ENCODE data around the gene EIF5.

Gene EIF5

DNA sequence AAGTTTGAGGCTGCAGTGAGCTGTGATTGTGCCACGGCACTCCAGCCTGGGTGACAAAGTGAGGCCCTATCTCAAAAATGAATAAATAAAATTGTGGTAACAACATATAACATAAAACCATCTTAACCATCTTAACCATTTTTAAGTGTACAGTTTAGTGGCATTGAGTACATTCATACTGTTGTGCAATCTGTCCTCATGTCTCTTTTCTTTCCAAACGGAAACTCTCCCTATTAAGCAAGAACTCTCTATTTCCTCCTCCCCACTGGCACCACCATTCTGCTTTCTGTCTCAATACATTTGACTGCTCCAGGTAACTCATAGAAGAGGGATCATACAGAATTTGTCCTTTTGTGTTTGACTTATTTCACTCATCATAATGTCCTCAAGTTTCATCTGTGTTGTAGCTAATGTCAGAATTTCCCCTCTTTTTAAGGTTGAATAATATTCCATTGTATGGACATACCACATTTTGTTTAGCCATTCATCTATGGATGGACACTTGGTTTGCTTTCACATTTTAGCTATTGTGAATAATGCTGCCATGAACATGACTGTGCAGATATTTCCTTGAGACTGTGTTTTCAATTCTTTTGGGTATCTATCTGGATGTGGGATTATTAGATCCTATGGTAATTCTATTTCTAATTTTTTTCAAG lies 46.8 kb downstream of the EIF5 start:
- Mint-ChIP-seq H3K9me3 (no peaks in the 10 kb centered on the region), H3K27me3 (peaks cover 2% of the 10 kb centered on the region), H3K4me3 (no peak overlapping the region), H3K27ac (no peak overlapping the region), H3K36me3 (ENCODE audit: low read depth) (peaks cover 4% of the 10 kb centered on the region), H3K4me1 (ENCODE audit: low read depth) (peaks cover 29% of the 10 kb centered on the region)
- intact Hi-C loops (cut with micrococcal nuclease), result no loop called here

DNA sequence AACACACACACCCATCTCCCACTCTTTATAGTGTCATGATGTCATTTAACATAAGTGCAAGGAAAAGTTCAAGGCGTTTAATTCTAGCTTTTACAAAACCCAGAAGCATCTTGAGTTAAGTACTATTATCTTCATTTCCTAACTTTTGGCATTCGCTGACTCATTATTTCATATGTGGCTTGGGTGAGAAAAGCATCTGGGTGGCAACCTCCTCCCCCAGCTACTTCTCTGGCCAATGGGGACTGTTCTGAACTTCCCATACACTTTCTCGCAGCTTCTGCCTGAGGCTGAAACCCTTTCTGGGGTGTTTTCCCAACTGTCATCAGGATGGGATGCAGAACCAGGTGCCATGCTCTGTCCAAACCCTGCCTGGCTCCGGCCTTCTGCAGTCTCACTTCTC lies 48.3 kb downstream of the EIF5 start:
- Mint-ChIP-seq H3K27ac (peak overlapping the region; percentile 62), H3K4me3 (no peak overlapping the region), H3K9me3 (no peaks in the 10 kb centered on the region), H3K4me1 (ENCODE audit: low read depth) (peaks cover 30% of the 10 kb centered on the region), H3K27me3 (peaks cover 2% of the 10 kb centered on the region), H3K36me3 (ENCODE audit: low read depth) (peaks cover 9% of the 10 kb centered on the region)
- intact Hi-C loops (cut with micrococcal nuclease), result no loop called here

DNA sequence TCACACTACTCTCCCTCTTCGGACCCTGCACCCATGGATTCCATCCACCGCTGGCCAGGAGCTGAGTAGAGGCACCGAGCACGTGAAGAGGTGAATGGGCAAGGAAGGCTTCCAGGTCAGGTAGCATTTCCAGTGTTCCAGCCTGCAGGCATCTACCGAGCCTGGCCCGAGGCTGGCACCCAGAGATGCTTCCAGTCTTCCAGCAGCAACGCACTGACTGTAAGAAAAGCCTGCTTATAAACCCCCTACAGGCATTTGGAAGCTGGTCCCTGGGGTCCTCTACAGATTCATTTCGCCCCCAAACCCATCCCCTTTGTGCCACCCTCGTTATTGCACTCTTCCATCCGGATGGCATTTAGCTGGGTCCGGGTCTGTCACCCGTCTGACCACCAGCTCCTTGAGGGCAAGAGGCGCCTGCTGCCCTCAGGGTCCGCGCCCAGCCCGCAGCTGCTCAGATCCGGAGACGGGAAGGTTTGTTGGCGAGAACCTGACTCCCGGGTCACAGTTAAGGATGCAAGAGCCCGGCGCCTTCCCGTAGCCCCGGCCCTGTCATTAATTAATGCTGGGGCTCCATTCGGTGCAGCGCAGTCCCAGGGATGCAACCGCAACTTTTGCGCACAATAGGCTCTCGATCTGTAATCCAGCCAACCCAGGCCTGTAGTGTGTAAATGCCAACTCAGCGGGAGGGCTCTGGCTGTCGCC lies 50.6 kb downstream of the EIF5 start:
- no peaks in the 10 kb centered on the region for H3K9me3 Mint-ChIP-seq
- H3K27me3 Mint-ChIP-seq, result no peaks in the 10 kb centered on the region
- intact Hi-C loops (cut with micrococcal nuclease), result loop anchor here (2.0 to 5.0 kb wide), 2 partner anchors 32 to 50 kb away; partner anchors contain the start of gene EIF5
- peak overlapping the region; percentile 91 for H3K27ac Mint-ChIP-seq
- H3K36me3 Mint-ChIP-seq (ENCODE audit: low read depth), result peaks cover 9% of the 10 kb centered on the region
- peak overlapping the region; percentile 90 for H3K4me3 Mint-ChIP-seq
- peaks cover 44% of the 10 kb centered on the region for H3K4me1 Mint-ChIP-seq (ENCODE audit: low read depth)

DNA sequence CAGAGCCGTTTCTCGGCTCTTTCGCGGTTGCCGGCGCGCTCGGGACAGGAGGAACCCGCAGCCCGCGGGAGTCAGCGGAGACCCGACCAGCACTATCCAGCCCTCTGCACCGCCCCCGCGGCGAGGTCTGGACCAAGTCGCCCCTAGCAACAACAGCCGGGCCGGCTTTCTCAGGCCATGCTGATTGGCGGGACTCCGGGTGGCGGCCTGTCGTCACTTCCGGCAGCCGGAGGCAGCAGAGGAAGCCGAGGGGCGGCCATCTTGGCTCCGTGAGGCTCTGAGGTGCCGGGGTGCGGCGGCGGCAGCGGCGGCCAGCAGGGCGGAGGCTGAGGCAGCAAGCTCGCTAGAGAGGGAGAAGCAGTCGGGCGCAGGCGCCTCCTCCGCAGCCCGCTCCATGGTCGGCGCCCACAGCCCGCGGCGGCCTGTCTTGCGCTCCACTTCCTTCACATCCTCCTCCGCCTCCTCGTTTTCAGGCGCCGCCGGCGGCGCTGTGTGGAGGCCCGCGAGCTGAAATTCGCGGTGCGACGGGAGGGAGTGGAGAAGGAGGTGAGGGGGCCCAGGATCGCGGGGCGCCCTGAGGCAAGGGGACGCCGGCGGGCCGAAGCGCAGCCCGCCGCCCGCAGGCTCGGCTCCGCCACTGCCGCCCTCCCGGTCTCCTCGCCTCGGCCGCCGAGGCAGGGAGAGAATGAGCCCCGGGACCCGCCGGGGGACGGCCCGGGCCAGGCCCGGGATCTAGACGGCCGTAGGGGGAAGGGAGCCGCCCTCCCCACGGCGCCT lies 51.3 kb downstream of the EIF5 start, which contains the start of gene MARK3:
Gene MARK3 (plus strand): TSS at position 264 of the 777 bp plus-strand sequence. CDS start 615 bp downstream, outside the sequence.
- H3K4me3 Mint-ChIP-seq, result peak within 1 kb of the TSS; percentile 90
- no peaks in the 10 kb centered on the region for H3K27me3 Mint-ChIP-seq
- H3K9me3 Mint-ChIP-seq, result no peaks in the 10 kb centered on the region
- H3K27ac Mint-ChIP-seq, result peak within 1 kb of the TSS; percentile 91
- H3K36me3 Mint-ChIP-seq (ENCODE audit: low read depth), result peaks cover 9% of the 10 kb centered on the region
- intact Hi-C loops (cut with micrococcal nuclease), result loop anchor here (2.0 to 5.0 kb wide), 2 partner anchors 33 to 51 kb away; partner anchors contain the start of gene EIF5
- H3K4me1 Mint-ChIP-seq (ENCODE audit: low read depth), result peaks cover 44% of the 10 kb centered on the region

DNA sequence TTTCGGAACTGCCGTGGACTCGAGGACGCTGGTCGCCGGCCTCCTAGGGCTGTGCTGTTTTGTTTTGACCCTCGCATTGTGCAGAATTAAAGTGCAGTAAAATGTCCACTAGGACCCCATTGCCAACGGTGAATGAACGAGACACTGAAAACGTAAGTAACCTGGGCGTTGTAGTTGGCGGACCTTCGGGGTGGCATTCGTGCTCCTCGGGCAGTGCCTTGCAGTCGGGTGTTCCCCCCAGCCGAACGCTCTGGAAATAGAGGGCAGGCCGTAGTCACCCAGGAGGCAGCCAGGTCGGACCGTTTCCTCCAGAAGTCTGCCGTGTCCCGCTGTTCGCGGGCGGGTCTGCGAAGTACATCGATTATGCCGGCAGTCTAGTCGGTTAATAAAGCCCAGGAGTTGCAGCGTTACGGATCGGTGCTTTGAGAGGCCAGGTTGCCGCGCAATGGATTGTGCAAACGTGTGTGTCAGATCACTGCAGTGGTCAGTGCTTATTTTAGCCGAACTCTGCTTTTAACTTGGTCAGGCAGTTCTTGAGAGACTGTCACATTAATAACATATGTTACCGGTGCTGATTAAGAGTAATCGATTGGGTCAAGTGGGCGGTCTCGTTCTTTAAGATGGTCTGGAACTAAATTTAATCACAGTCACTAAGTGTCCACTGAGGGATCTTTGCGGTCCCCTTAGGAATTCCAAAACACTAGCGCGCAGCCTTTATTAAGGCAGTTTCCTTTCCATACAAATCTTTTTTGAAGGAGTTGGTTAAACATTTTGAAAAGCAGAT lies 52.1 kb downstream of the EIF5 start:
- Mint-ChIP-seq H3K27me3 (no peaks in the 10 kb centered on the region), H3K4me1 (ENCODE audit: low read depth) (peaks cover 44% of the 10 kb centered on the region), H3K27ac (peak overlapping the region; percentile 91), H3K36me3 (ENCODE audit: low read depth) (peaks cover 9% of the 10 kb centered on the region), H3K9me3 (no peaks in the 10 kb centered on the region), H3K4me3 (peak overlapping the region; percentile 90)
- intact Hi-C loops (cut with micrococcal nuclease), result loop anchor here (2.0 to 5.0 kb wide), 2 partner anchors 34 to 51 kb away; partner anchors contain the start of gene EIF5

DNA sequence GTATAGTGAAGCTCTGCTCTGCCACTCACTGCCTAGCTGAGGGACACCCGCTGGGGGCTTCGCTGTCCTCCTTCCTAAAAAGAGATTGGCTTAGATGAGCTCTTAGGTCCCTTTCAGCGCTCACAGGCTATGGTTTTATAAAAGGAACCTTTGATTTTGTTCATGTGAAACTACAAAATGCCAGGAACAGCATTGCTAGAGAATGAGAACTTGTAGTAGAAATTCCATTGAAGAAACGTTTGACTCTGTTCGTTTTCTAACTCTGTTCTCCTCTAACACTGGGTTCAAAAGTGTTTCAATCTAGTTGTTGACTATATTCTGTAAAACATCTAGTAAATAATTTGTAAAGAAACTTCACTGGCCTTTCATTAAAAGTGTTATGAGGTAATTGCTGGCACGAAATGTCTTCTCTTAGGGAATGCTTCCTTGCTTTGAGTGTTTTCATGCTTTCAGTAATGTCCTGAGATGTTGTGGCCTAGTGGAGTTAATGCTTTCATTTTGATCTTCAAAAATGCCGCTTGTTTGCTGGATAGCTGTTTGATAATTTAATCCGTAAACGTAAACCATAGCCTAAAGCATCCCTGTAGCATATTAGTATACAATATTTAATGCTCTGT lies 52.8 kb downstream of the EIF5 start:
- peak overlapping the region; percentile 90 for H3K4me3 Mint-ChIP-seq
- H3K9me3 Mint-ChIP-seq, result no peaks in the 10 kb centered on the region
- H3K27me3 Mint-ChIP-seq, result no peaks in the 10 kb centered on the region
- intact Hi-C loops (cut with micrococcal nuclease), result loop anchor here (5.0 kb wide), 1 partner anchor 35 kb away; no protein-coding TSS in a partner anchor
- peak overlapping the region; percentile 91 for H3K27ac Mint-ChIP-seq
- H3K4me1 Mint-ChIP-seq (ENCODE audit: low read depth), result peaks cover 42% of the 10 kb centered on the region
- H3K36me3 Mint-ChIP-seq (ENCODE audit: low read depth), result peaks cover 9% of the 10 kb centered on the region

DNA sequence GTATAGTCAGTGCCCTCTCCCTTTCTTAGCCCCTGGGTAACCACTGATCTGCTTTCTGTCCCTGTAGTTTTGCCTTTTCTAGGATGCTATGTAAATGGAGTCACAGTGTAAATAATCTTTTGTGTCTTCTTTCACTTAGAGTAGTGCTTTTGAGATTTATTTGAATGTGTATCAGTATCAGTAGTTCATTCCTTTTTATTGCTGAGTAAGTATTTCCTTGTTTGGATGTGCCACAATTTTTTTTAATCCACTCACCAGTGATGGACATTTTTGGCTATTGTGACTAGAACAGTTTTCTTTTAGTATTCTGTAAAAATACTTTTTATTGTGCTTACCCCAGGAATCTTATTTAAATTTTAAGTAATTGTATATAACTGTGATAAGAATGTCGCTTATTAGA lies 54.6 kb downstream of the EIF5 start:
- peaks cover 30% of the 10 kb centered on the region for H3K4me1 Mint-ChIP-seq (ENCODE audit: low read depth)
- H3K27me3 Mint-ChIP-seq, result no peaks in the 10 kb centered on the region
- no peak overlapping the region for H3K4me3 Mint-ChIP-seq
- H3K36me3 Mint-ChIP-seq (ENCODE audit: low read depth), result peaks cover 9% of the 10 kb centered on the region
- H3K27ac Mint-ChIP-seq, result no peak overlapping the region
- H3K9me3 Mint-ChIP-seq, result no peaks in the 10 kb centered on the region
- intact Hi-C loops (cut with micrococcal nuclease), result loop anchor here (5.0 kb wide), 1 partner anchor 36 kb away; no protein-coding TSS in a partner anchor

DNA sequence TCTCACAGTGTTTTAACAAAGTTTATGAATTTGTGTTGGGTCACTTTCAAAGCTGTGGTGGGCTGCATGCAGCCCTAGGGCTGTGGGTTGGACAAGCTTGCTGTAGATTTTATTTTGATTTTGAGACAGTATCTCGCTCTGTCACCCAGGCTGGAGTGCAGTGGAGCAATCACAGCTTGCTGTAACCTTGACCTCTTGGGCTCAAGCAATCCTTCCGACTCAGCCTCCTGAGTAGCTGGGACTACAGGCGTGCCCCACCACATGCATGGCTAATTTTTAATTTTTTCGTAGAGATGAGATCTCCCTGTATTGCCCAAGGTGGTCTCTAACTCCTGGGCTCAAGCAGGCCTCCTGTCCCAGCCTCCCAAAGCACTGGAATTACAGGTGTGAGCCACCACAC lies 56.6 kb downstream of the EIF5 start:
- Mint-ChIP-seq H3K27ac (no peak overlapping the region), H3K9me3 (no peaks in the 10 kb centered on the region), H3K36me3 (ENCODE audit: low read depth) (peaks cover 8% of the 10 kb centered on the region), H3K4me1 (ENCODE audit: low read depth) (peaks cover 39% of the 10 kb centered on the region), H3K4me3 (no peak overlapping the region), H3K27me3 (no peaks in the 10 kb centered on the region)
- intact Hi-C loops (cut with micrococcal nuclease), result no loop called here

DNA sequence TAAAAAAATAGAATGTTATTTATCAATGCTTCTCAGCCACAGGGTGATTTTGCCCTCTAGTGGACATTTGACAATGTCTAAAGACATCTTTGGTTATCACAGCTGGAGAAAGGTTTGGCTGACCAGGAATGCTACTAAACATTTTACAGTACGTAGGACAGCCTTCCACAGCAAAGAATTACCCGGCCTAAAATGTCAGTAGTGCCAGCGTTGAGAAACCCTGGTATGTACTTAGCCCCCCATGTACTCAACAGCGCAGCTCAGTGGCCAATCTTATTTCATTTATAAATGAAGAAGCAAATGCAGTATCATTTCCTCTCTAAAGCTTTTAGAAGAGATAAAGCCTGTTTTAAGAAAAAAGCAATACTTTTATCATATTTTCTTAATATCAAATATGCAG lies 57.0 kb downstream of the EIF5 start:
- no peak overlapping the region for H3K27ac Mint-ChIP-seq
- peaks cover 3% of the 10 kb centered on the region for H3K36me3 Mint-ChIP-seq (ENCODE audit: low read depth)
- no peak overlapping the region for H3K4me3 Mint-ChIP-seq
- no peaks in the 10 kb centered on the region for H3K27me3 Mint-ChIP-seq
- H3K4me1 Mint-ChIP-seq (ENCODE audit: low read depth), result peaks cover 43% of the 10 kb centered on the region
- no peaks in the 10 kb centered on the region for H3K9me3 Mint-ChIP-seq
- intact Hi-C loops (cut with micrococcal nuclease), result no loop called here

DNA sequence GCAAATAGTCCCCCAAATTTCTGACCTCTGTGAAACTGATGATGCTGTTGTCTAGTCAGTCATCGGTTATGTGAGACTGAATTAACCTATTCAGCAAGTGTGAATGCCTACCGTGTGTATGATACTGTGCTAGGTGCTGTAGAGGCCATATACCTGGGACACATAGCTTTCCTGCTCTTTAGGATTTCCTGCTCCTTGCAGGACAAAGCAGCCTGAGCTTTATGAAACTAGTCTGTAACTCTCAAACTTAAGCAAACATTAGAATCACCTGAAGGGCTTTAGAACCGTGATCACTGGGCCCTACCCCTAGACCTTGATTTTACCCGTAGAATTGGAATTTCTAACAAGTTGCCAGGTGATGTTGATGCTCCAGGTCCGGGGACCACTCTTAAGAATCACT lies 58.1 kb downstream of the EIF5 start:
- Mint-ChIP-seq H3K4me1 (ENCODE audit: low read depth) (peaks cover 50% of the 10 kb centered on the region), H3K36me3 (ENCODE audit: low read depth) (no peaks in the 10 kb centered on the region), H3K9me3 (no peaks in the 10 kb centered on the region), H3K27me3 (no peaks in the 10 kb centered on the region), H3K27ac (no peak overlapping the region), H3K4me3 (no peak overlapping the region)
- intact Hi-C loops (cut with micrococcal nuclease), result no loop called here

DNA sequence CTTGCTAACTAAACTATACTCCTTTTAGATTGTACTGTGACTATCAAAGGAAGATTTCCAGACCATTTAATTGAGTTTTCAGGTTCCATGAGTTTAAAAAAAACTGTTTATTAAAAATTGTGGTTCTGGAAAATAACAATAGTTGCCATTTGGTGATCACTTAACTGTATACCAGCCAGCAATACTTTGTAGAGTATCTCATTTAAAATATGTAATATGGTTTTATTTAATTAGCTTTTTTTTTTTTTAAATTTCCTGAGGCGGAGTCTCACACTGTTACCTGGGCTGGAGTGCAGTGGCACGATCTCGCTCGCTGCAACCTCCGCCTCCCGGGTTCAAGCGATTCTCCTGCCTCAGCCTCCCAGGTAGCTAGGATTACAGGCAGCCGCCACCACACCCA lies 58.5 kb downstream of the EIF5 start:
- Mint-ChIP-seq H3K27me3 (no peaks in the 10 kb centered on the region), H3K4me3 (no peak overlapping the region), H3K36me3 (ENCODE audit: low read depth) (no peaks in the 10 kb centered on the region), H3K27ac (no peak overlapping the region), H3K4me1 (ENCODE audit: low read depth) (peaks cover 48% of the 10 kb centered on the region), H3K9me3 (no peaks in the 10 kb centered on the region)
- intact Hi-C loops (cut with micrococcal nuclease), result no loop called here

DNA sequence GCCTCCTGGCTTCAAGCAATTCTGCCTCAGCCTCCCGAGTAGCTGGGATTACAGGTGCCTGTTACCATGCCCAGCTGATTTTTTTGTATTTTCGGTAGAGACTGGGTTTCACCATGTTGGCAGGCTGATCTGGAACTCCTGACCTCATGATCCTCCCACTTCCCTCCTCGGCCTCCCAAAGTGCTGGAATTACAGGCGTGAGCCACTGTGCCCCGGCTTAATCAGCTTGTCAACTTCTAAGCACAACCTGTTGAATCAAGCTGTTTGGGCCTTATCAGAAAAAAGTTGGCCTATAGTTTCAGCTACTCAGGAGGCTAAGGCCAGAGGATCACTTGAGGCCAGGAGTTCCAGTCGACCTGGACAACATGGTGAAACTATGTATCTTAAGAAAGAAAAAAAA lies 59.0 kb downstream of the EIF5 start:
- Mint-ChIP-seq H3K27me3 (no peaks in the 10 kb centered on the region), H3K27ac (no peak overlapping the region), H3K4me1 (ENCODE audit: low read depth) (peaks cover 48% of the 10 kb centered on the region), H3K4me3 (no peak overlapping the region), H3K9me3 (no peaks in the 10 kb centered on the region), H3K36me3 (ENCODE audit: low read depth) (no peaks in the 10 kb centered on the region)
- intact Hi-C loops (cut with micrococcal nuclease), result no loop called here

Measured in dendritic cell treated with granulocyte-macrophage colony-stimulating factor and Interleukin-4, amounts not matched to agents 40 ng/mL and 50 ng/mL, for 4 days (primary cell).